HepG2 (cell line): ENCODE measurements around the gene RNF208. TPM values are rescaled to one million over a fixed set of nuclear protein-coding genes. Genes with fewer than 3 reads are reported as not detected.

Source experiments
- ARNT ChIP-seq: fragments of 450-650 bp; IDR thresholded peaks from 2 replicates; pipeline ENCODE4 v1.6.1; 2017
- BRD4 ChIP-seq: sonication (generic); formaldehyde crosslinking; IDR thresholded peaks from 2 replicates; pipeline ENCODE4 v1.4.0; 2020; ENCODE audit warnings: missing genetic modification reagents
- EED ChIP-seq: sonication (generic); formaldehyde crosslinking; IDR thresholded peaks from 2 replicates; pipeline ENCODE4 v1.5.0; 2020; ENCODE audit warnings: mild to moderate bottlenecking, missing genetic modification reagents
- FOSL2 ChIP-seq: sonication (generic); formaldehyde crosslinking; IDR thresholded peaks from 2 replicates; pipeline ENCODE4 v1.4.0; 2020; ENCODE audit warnings: missing genetic modification reagents
- KLF12 ChIP-seq: sonication (generic); formaldehyde crosslinking; IDR thresholded peaks from 2 replicates; pipeline ENCODE4 v1.4.0; 2020; ENCODE audit warnings: missing genetic modification reagents, borderline replicate concordance
- PHF20 ChIP-seq: sonication (generic); formaldehyde crosslinking; IDR thresholded peaks from 2 replicates; pipeline ENCODE4 v1.5.0; 2020; ENCODE audit warnings: mild to moderate bottlenecking, missing genetic modification reagents
- SRSF9 ChIP-seq: fragments of 200-400 bp; formaldehyde crosslinking; IDR thresholded peaks from 2 replicates; pipeline ENCODE4 v1.6.1; 2018; ENCODE audit warnings: borderline replicate concordance, mild to moderate bottlenecking, low read depth, low read length; ENCODE audit not compliant: insufficient read depth, poor library complexity, severe bottlenecking
- ZFP1 ChIP-seq: IDR thresholded peaks from 2 replicates; pipeline ENCODE4 v1.6.1; 2016
- ZNF619 ChIP-seq: sonication (generic); formaldehyde crosslinking; IDR thresholded peaks from 2 replicates; pipeline ENCODE4 v1.4.0; 2020; ENCODE audit warnings: mild to moderate bottlenecking, missing genetic modification reagents
- polyA plus RNA-seq, 8 experiments: library from polyadenylated mRNA; depleted of rRNA in 3 of 8; stranded (reverse) in 7 of 8; unstranded in 1 of 8; fragments of >200 nt; fragmentation: Illumina TruSeq in 4 of 8; extraction: Trizol in 4 of 8; gene quantifications; 2 replicates each; pipeline versions ENCODE4 v1.2.1 to v1.2.3, GENCODE V29; 2011 to 2016; ENCODE audit warnings: low read depth in 4 of 8, missing spikeins in 1 of 8, mixed read lengths in 1 of 8; ENCODE audit not compliant: insufficient read depth in 1 of 8
- total RNA-seq, 5 experiments: library from RNA; depleted of rRNA; stranded (reverse); fragments of >200 nt; fragmentation: Illumina TruSeq; extraction: Trizol; gene quantifications; 2 replicates each; pipeline ENCODE4 v1.2.3, GENCODE V29; 2016; ENCODE audit warnings: low read depth in 1 of 5
- TF ChIP-seq, protein P1 (sequence below): IDR thresholded peaks from 2 replicates; pipeline ENCODE4 v1.6.1; 2016; ENCODE audit warnings: low read depth, control low read depth
- TF ChIP-seq, protein P2 (sequence below), 2 experiments: fragments of 450-650 bp in 1 of 2; sonication (generic) in 1 of 2; formaldehyde crosslinking in 1 of 2; IDR thresholded peaks; 2 replicates each; pipeline versions ENCODE4 v1.6.1 to v1.8.0; 2016 to 2022; ENCODE audit warnings: antibody characterized with exemption in 1 of 2, mild to moderate bottlenecking in 1 of 2, missing genetic modification reagents in 1 of 2
- TF ChIP-seq, protein P3 (sequence below): sonication (generic); formaldehyde crosslinking; IDR thresholded peaks from 2 replicates; pipeline ENCODE4 v1.5.1; 2020; ENCODE audit warnings: missing genetic modification reagents, mild to moderate bottlenecking, borderline replicate concordance
- TF ChIP-seq, protein P4 (sequence below): sonication (generic); formaldehyde crosslinking; IDR thresholded peaks from 2 replicates; pipeline ENCODE4 v1.8.0; 2022; ENCODE audit warnings: missing genetic modification reagents, mild to moderate bottlenecking, inconsistent platforms, borderline replicate concordance

The RNF208 gene
- total and polyA plus RNA-seq, 2 of the 13 experiments (the other 11 are each of a cell fraction or from before 2014, with no cell fraction given): 1.6 to 2.1 TPM

DNA sequence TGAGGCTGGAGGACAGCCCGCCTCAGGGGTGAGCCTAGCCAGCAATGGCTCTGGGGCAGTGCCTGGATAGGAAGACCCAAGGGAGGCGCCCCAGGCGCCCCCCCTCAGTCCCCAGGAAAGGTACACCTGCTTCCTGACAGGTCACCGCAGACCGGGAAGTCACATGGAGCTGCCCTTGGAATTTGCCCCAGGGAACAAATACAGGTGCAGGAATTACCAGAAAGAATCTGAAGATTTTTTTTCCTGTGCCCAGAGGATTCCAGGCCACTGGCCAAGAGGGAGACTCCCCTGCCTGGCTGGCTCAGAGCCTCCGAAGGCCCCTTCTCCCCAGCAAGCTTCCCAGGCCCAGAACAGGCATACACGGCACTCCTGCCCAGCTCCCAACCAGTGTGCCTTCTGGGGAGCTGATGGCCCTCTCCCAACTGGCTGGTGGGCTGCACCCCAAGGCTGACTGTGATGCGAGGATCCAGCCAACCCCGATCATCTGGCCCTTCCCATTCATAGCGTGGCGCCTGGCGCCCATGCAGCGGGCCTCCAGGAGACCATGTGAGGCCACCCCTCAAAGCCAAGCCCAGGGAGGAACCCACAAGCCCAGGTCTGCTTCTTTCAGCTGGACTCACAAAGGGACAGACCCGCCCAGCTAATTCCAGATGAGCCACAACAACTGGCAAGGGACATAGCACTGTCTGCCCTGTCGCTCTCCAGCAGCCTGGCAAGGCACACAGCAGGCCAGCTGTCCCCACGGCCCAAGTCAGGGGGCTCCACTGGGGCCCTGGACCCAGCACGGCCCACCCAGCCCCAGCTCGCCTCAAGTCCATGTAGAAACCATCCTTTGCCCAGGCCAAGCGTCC, 23.8 kb downstream of the RNF208 start (continued):
- TF ChIP-seq, protein P1, sequence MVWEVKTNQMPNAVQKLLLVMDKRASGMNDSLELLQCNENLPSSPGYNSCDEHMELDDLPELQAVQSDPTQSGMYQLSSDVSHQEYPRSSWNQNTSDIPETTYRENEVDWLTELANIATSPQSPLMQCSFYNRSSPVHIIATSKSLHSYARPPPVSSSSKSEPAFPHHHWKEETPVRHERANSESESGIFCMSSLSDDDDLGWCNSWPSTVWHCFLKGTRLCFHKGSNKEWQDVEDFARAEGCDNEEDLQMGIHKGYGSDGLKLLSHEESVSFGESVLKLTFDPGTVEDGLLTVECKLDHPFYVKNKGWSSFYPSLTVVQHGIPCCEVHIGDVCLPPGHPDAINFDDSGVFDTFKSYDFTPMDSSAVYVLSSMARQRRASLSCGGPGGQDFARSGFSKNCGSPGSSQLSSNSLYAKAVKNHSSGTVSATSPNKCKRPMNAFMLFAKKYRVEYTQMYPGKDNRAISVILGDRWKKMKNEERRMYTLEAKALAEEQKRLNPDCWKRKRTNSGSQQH: no peak
- TF ChIP-seq FOSL2 (CRISPR knock-in tag): no peak
- no peak for TF ChIP-seq BRD4 (CRISPR knock-in tag)
- TF ChIP-seq KLF12 (CRISPR knock-in tag): no peak
- TF ChIP-seq ZFP1 (CRISPR knock-in tag): no peak
- TF ChIP-seq ZNF619: no peak
- no peak for TF ChIP-seq ARNT
- TF ChIP-seq, protein P2, sequence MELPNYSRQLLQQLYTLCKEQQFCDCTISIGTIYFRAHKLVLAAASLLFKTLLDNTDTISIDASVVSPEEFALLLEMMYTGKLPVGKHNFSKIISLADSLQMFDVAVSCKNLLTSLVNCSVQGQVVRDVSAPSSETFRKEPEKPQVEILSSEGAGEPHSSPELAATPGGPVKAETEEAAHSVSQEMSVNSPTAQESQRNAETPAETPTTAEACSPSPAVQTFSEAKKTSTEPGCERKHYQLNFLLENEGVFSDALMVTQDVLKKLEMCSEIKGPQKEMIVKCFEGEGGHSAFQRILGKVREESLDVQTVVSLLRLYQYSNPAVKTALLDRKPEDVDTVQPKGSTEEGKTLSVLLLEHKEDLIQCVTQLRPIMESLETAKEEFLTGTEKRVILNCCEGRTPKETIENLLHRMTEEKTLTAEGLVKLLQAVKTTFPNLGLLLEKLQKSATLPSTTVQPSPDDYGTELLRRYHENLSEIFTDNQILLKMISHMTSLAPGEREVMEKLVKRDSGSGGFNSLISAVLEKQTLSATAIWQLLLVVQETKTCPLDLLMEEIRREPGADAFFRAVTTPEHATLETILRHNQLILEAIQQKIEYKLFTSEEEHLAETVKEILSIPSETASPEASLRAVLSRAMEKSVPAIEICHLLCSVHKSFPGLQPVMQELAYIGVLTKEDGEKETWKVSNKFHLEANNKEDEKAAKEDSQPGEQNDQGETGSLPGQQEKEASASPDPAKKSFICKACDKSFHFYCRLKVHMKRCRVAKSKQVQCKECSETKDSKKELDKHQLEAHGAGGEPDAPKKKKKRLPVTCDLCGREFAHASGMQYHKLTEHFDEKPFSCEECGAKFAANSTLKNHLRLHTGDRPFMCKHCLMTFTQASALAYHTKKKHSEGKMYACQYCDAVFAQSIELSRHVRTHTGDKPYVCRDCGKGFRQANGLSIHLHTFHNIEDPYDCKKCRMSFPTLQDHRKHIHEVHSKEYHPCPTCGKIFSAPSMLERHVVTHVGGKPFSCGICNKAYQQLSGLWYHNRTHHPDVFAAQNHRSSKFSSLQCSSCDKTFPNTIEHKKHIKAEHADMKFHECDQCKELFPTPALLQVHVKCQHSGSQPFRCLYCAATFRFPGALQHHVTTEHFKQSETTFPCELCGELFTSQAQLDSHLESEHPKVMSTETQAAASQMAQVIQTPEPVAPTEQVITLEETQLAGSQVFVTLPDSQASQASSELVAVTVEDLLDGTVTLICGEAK (IDR thresholded peaks at IDR 0.05): no peak
- TF ChIP-seq, protein P2 (CRISPR knock-in tag; IDR thresholded peaks at IDR 0.05): no peak; the same call in 1 of the 2 replicates
- TF ChIP-seq, protein P3, sequence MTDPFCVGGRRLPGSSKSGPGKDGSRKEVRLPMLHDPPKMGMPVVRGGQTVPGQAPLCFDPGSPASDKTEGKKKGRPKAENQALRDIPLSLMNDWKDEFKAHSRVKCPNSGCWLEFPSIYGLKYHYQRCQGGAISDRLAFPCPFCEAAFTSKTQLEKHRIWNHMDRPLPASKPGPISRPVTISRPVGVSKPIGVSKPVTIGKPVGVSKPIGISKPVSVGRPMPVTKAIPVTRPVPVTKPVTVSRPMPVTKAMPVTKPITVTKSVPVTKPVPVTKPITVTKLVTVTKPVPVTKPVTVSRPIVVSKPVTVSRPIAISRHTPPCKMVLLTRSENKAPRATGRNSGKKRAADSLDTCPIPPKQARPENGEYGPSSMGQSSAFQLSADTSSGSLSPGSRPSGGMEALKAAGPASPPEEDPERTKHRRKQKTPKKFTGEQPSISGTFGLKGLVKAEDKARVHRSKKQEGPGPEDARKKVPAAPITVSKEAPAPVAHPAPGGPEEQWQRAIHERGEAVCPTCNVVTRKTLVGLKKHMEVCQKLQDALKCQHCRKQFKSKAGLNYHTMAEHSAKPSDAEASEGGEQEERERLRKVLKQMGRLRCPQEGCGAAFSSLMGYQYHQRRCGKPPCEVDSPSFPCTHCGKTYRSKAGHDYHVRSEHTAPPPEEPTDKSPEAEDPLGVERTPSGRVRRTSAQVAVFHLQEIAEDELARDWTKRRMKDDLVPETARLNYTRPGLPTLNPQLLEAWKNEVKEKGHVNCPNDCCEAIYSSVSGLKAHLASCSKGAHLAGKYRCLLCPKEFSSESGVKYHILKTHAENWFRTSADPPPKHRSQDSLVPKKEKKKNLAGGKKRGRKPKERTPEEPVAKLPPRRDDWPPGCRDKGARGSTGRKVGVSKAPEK (CRISPR knock-in tag): no peak
- TF ChIP-seq EED (CRISPR knock-in tag): no peak
- no peak for TF ChIP-seq PHF20 (CRISPR knock-in tag)
- no peak for TF ChIP-seq SRSF9
- TF ChIP-seq, protein P4, sequence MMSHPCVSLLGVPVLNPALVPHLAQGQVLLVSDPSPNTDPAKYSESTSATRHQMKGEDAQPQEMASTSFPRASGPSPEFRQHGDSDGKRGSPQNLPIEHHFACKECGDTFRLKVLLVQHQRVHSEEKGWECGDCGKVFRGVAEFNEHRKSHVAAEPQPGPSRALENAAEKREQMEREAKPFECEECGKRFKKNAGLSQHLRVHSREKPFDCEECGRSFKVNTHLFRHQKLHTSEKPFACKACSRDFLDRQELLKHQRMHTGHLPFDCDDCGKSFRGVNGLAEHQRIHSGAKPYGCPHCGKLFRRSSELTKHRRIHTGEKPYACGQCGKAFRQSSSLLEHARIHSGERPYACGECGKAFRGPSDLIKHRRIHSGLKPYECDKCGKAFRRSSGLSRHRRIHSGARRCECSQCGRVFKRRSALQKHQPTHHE (CRISPR knock-in tag): no peak
